ENCODE measurements around the gene ZNF516.

The ZNF516 gene

DNA sequence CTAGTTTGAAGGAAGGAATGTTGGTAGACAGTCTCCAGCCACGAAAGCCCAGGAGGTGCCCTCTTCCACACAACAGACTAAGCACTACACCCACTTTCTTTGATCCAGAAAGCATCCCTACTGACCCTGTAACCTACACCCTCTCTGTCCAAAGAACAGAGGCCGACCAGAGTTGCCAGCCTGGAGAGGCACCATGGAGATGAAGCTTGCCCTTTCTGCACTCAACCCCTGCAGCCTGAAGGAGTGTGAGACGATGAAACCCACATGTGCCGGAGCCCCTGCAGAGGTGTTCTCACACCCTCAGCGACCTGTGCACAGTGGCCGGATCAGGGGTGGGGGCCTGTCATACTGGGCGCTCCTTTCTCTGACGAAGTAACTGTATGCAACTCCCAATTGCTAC lies 136.3 kb downstream of the ZNF516 start:
- DNase-seq (ENCODE audit: low read depth), result no peak
- H3K4me3 ChIP-seq (ENCODE audit: control insufficient read depth, low read depth, low read length), result no peak overlapping the region
- TF ChIP-seq, protein P1, sequence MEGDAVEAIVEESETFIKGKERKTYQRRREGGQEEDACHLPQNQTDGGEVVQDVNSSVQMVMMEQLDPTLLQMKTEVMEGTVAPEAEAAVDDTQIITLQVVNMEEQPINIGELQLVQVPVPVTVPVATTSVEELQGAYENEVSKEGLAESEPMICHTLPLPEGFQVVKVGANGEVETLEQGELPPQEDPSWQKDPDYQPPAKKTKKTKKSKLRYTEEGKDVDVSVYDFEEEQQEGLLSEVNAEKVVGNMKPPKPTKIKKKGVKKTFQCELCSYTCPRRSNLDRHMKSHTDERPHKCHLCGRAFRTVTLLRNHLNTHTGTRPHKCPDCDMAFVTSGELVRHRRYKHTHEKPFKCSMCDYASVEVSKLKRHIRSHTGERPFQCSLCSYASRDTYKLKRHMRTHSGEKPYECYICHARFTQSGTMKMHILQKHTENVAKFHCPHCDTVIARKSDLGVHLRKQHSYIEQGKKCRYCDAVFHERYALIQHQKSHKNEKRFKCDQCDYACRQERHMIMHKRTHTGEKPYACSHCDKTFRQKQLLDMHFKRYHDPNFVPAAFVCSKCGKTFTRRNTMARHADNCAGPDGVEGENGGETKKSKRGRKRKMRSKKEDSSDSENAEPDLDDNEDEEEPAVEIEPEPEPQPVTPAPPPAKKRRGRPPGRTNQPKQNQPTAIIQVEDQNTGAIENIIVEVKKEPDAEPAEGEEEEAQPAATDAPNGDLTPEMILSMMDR (IDR thresholded peaks at IDR 0.05; ENCODE audit: control insufficient read depth, insufficient read depth, low read depth, low read length, missing control alignments), result no peak

DNA sequence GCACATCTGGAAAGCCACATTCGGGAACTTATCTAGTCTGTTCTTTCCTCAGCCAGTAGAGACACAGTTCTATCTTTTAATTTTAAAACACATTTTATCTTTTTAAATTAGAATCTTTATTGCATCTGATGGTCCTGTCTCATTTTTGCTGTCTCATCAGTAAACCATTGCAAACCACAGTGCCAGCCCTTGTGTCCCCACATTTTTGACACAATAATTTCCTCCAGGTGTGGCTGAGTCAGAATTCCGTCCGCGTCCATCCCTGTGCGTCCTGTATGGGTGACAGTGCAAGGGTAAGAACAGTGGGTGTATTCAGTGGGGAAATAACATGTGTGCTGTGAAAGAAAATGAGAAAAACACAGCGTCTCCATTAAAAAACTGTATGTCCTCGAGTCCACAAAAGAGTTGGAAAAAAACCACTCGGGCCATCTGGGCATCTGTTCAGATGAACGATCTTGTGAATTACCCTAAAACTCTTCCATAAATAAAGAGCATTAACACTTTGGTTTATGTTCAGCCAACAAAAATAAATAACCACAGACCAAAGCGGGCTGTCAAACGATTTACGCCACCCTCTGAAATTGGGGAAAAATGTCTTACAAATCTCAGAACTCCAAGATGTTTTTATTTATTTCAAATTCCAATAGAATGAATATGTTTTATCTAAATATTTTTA lies 137.3 kb downstream of the ZNF516 start:
- no peak overlapping the region for H3K4me3 ChIP-seq (ENCODE audit: control insufficient read depth, low read depth, low read length)
- no peak for DNase-seq (ENCODE audit: low read depth)
- TF ChIP-seq, protein P1 (IDR thresholded peaks at IDR 0.05; ENCODE audit: control insufficient read depth, insufficient read depth, low read depth, low read length, missing control alignments), result no peak

DNA sequence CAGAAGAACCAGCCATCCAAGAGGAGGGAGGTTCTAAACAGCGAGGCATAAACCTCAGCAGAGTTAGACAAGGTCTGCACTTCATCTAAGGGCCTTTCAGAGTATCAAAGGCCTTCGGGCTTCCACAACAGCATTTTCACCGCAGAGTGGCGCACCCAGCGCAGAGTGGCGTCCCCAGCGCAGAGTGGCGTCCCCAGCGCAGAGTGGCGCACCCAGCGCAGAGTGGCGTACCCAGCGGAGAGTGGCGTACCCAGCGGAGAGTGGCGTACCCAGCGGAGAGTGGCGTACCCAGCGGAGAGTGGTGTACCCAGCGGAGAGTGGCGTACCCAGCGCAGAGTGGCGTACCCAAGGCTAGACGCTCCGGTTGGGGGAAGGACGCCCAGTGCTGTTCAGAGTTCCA lies 137.9 kb downstream of the ZNF516 start:
- DNase-seq (ENCODE audit: low read depth), result no peak
- H3K4me3 ChIP-seq (ENCODE audit: control insufficient read depth, low read depth, low read length), result no peak overlapping the region
- TF ChIP-seq, protein P1 (IDR thresholded peaks at IDR 0.05; ENCODE audit: control insufficient read depth, insufficient read depth, low read depth, low read length, missing control alignments), result no peak

DNA sequence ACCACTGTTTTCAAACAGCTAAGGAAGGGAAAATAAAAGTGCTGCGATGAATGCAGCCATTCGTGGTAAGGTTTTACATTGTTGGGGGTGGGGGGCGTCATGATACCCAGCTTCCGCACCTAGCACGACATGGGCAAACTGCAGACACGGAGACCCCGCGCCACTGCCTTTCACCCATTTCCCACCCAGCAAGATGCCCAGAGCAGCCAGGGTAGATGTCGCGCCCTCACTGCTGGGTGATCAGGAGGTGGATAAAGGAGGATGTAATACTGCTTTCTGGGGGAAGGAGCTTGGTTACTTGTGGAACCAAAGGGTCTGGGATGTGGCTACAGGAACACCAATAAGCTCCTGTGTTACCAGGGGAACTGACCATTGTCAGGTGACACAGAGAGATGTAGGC lies 138.4 kb downstream of the ZNF516 start:
- H3K4me3 ChIP-seq (ENCODE audit: control insufficient read depth, low read depth, low read length), result no peak overlapping the region
- DNase-seq (ENCODE audit: low read depth), result no peak
- TF ChIP-seq, protein P1 (IDR thresholded peaks at IDR 0.05; ENCODE audit: control insufficient read depth, insufficient read depth, low read depth, low read length, missing control alignments), result no peak

DNA sequence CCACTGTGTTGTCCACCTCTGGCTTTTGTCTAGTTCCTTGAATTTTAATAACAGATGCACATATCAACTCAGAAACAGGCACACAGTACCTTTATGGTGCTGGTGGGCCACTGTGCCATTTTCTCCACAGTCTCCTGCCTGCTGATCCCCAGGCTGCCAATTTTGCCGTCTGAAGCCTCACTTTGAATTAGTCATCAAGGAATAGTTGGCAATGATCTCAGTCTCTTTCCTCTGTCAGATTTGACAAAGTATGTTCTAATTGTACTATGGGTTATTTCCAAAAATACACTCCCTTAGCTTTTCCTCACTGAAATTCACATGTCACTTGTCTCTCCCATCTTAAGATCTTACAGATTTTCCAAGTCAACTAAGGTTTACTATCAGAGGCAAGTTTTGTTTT lies 140.7 kb downstream of the ZNF516 start:
- TF ChIP-seq, protein P1 (IDR thresholded peaks at IDR 0.05; ENCODE audit: control insufficient read depth, insufficient read depth, low read depth, low read length, missing control alignments), result no peak
- no peak for DNase-seq (ENCODE audit: low read depth)

DNA sequence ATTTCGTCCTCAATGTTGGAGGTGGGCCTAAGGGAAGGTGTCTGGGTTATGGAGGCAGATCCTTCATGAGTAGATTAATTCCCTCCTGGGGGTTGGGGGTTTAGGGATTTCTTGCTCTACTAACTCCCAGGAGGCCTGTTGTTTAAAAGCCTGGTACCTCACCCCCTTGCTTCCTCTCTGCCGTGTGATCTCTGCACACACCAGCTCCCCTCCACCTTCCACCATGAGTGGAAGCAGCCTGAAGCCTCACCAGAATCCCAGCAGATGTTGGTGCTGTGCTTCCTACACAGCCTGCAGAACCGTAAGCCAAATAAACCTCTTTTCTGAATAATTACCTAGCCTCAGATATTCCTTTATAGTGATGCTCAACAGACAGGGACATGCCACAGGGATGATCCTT lies 141.5 kb downstream of the ZNF516 start:
- no peak for DNase-seq (ENCODE audit: low read depth)
- TF ChIP-seq, protein P1 (IDR thresholded peaks at IDR 0.05; ENCODE audit: control insufficient read depth, insufficient read depth, low read depth, low read length, missing control alignments), result no peak
- no peak overlapping the region for H3K4me3 ChIP-seq (ENCODE audit: control insufficient read depth, low read depth, low read length)

More for the DNA sequence above, 140.7 kb downstream of the ZNF516 start:
- H3K4me3 ChIP-seq (ENCODE audit: control insufficient read depth, low read depth, low read length), result no peak overlapping the region
